Stimulated activated naive CD4-positive, alpha-beta T cell (primary cell): Measurements from ENCODE around the gene TP53TG5.

Experiments
- DNase-seq, 6 experiments: peaks; one replicate each; lab custom pipeline; 2025; lab: John Stamatoyannopoulos, UW

The TP53TG5 gene

DNA sequence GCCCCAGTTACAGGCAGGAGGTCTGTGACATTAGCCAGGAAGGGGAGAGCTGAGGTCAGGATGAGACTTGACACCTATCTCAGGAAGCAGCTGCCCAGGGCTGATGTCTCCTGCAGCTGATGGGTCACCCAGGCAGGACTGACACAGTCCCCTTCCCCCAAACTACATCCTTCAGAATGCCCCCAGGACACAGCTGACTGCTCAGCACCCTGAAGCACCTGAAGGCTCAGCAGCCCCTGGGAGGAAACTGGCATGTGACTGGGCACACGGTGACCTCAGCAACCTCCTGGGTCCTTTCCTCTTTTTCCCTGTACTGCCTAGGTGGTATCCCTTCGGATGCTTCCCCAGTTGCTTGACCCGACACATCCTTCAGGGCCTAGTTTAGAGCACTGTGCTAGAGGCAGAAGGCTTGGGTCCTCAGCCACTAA is 31.8 kb downstream of the TP53TG5 start:
- DNase-seq = no peak

DNA sequence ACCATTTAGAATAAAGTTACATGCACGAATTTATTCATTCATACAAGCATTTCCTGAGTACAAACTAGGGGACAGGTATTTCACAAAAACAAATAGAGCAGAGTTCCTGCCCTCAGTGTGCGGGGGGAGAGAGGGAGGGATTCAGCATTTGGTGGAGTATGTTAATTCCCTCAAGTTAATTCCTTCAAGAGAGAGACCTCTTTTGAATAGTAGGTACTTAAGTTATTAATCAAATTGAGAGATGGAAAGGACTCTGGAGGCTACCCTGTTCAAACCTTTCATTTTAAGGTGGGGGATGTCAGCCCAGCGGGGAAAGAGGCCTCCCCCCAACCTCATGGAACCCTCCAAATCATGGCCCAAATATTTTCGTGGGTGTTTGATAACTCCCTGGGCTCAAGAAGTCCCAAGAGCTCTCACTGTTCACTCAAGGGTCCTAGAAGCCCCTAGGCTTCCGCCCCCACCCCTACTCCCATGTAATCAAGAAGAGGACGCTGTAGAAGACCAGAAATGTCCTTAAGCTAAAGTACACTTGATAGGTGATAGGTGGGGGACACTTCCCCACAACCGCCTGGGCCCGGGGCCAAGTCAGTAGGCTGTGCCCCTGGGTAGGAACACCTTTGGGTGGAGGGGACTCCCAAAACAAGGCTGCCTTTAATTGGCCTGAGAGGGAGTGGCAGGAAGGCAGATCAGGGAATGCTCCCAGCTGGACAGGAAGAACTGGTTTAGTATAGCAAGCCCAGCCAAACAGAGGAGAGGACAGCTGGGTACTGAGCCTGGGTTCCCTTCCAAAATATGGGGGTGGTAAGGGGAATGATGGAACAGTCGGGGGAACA is 32.8 kb downstream of the TP53TG5 start:
- DNase-seq = no peak

DNA sequence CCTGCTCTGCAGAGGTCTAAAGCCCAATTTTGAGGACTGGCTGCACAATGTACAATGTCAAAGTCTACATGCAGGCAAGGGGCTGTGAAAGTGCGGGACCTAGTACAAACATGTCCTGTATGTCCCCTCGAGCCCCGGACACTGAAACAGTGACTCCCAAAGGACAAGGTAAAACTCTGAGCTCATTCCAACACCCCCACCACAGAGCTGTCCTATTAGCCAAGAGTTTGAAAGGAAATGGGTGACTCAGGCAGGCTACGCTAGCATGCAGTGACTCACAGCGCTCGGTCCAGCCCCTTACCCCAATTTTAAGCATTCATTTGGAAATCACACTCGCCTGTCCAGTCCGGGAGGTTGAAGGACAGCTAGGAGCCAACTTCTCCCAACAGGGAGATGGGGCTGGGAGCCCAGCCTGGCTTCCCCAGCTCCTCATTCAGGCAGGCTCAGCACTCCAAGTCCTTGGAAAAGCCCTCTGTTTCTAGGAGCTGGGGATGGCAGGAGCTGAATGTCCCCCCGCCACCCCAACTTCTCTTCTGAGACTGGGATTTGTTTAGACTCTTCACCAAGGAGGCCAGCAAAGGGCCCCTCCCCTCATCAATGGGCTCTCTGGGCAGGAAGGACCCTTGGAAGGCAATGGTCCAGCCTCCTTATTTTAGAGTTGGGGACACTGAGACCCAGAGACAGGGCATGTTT is 33.8 kb downstream of the TP53TG5 start:
- no peak for DNase-seq

DNA sequence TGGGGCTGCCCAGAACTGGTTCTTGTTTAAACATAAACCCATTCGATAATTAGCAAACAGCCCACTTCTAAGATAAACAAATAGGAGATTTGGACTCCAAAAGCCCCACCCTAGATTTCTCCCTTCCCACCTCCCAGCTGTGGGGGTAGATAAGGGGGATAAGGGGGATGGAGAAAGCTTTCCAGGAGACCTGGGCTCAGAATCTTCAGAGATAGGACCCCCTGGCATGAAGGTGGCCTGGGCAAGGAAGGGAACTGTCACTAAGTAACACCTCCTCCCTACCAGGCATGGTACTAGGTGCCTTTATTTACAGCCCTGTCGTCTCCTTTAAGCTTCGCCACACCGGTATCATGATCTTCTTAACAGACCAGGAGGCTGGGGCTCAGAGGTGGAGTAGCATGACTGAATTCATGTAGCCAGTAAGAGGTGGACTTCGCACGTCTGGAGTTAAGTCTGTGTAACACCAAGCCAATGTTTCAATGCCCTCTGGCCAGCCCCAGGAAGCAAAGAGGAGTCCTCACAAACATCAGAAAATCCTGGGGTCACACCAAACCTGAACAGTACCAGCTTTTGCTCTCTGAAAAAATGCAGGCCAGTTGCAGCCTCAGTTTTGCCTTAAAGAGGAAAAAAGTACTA is 34.5 kb downstream of the TP53TG5 start:
- DNase-seq = no peak

DNA sequence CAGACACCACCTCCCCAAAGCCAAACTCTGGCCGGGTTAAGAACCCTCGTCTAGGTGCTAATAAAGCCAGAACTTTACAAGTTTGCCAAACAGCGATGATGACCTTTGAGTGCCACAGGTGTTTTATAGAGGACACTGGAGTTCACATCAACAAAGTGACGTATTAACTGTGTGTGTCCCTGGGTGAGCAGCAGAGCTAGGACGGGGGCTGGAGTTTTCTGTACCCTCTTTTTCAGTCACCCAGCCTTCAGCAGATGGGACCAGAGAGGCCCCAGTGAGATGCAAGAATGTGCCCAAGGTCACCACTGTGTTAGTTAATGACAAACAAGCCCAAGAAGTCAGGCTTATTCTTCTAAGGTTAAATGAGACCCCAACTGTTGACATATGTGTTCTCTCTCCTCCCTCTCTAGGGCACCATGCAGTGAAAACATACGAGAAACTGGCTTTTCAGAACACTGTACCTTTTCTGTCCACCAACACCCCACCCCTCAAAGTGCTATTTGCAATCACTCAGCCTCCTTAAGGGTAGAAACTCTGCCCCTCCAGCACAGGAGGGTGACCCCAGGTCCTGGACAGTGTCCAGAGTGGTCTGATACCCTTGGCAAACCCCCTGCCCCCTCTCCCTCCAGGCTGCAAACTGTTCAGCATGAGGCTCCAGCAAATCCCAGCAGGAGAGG is 35.1 kb downstream of the TP53TG5 start:
- DNase-seq = no peak

DNA sequence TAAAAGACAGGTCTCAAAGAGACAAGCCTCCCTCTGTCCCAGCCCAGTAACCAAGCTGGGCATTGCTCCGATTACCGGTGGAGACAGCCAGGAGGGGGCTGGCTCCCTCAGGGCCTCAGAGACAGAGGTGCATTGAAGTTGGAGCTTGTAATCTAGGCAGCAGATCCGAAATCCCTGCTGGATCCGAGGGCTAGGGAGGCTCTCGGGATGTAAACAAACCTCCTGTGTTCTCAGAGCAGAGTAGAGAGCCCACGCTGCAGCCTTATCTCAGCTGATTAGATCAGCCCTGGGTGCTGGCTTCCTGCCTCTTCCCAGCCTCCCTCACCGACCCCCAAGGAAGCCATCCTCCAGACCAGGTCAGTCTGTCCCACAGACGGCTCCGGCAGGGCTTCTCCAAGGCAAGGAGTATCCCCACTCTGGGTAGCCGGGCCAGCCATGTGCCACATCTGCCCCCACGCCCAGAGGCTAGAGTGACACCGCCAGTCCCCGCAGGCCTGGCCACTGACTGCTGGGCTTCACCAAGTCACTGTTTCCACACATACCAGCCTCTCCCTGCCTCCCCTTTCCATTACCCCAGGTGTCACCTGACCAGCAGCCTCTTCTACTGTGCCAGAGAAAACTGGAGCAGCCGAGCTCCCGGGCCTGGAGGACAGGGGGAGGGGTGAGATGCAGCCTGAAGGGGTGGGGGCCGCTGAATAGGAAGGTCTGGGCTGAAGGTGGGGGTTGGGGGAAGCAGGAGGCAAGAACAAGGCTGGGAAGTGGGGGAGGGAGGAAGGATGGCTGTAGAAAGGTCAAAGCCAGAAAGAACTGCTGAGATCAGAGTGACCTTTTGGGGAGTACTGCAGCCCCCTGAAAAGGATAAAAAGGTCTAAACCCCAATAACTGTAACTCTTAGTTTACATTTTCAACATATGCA is 35.9 kb downstream of the TP53TG5 start:
- DNase-seq = no peak

DNA sequence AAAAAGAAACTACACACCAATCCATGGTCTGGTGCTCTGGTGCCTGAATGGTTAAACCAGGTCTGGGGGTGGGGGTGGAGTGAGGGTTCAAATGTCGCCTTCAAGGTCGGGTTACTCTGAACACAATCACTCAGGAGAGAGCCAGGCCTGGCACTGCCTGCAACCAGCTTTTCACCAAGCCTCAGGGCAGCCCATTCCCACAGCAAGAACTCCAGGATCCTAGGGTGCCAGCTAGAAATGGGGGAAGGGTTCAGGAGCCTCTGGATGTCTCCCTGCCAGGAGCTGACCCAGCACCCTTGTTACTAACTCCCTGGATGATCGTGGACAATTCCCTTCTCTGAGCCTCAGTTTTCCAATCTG is 36.6 kb downstream of the TP53TG5 start:
- DNase-seq = no peak

DNA sequence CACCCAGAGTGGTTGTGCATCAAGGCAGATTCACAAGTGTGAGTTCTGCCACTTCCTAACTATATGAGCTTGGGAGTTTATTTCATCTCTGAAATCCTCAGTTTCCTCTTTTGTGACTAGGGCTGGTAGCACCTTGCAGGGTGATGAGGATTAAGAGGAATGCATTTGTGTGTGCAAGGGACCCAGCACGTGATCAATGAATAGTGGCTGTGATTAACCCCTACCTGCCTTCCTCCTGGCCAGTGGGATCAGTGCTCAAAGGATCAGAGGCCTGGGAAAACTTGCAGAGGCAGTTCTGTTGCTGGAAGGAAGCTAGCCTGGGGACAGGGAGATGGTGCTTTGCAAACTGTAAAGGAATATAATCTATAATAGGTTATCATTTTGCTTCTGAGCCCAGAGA is 37.2 kb downstream of the TP53TG5 start:
- DNase-seq = no peak

DNA sequence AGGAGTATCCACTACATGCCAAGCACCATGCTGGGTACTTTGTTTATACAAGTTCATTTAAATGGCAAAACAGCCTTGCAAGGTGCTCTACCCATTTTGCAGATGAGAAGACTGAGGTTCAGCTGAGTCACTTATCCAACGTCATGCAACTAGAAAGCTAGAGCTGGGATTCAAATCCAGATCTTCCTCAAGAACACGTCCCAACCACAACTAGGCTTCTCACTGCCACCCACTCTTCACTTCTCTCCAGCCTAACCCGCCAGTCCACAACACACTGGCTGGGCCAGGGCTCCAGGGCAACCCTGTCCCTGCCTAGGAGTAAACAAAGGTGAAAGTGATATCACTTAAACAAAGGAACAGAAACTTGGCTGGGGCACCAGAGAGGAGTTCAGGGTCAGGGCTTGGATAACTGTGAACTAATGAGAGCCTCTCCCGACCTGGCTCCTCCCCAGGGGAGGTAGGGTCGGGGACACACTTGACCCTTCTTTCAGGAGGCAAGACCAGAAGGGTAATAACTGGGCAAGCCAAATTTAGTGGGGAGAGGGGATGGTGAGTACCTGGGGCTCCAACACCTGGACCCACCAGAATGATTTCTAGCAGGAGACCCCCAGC is 37.8 kb downstream of the TP53TG5 start:
- no peak for DNase-seq

DNA sequence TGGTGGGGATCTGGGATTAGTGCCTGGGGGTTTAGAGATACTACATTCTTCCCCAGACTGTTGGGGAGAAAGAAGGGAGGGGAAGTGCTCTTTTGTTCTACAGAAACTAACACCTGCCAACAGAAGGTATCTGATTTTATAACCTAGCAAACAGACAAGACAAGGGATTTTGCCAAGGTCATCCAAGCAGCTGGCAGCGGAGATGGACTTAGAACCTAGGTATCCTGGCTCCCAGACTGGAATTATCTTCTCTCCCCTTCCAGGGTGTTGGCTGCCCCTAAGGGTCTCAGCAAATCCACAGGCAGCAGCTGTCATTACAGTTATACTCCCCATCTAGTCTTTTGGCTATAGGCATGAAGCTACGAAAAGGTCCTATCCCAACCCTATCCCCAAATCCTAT is 38.3 kb downstream of the TP53TG5 start:
- no peak for DNase-seq

DNA sequence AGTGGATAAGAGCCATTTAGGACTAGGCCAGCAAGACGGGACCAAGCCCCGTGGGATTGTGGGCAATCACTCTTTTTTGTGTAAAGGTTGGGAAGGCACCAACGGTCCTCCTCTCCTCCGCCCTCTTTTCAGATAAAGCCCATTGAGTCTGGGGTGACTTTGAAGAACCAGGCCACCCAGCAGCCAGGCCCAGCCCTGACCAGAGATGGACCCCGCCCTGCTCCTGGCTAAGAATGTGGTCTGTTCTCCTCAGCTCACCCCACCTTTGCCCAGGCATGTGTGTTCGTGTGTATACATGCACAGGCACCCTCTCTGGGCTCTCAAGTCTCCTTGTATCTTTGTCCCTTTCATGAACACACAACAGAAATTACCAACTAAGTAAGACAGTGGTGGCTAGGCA is 39.0 kb downstream of the TP53TG5 start:
- DNase-seq = no peak

DNA sequence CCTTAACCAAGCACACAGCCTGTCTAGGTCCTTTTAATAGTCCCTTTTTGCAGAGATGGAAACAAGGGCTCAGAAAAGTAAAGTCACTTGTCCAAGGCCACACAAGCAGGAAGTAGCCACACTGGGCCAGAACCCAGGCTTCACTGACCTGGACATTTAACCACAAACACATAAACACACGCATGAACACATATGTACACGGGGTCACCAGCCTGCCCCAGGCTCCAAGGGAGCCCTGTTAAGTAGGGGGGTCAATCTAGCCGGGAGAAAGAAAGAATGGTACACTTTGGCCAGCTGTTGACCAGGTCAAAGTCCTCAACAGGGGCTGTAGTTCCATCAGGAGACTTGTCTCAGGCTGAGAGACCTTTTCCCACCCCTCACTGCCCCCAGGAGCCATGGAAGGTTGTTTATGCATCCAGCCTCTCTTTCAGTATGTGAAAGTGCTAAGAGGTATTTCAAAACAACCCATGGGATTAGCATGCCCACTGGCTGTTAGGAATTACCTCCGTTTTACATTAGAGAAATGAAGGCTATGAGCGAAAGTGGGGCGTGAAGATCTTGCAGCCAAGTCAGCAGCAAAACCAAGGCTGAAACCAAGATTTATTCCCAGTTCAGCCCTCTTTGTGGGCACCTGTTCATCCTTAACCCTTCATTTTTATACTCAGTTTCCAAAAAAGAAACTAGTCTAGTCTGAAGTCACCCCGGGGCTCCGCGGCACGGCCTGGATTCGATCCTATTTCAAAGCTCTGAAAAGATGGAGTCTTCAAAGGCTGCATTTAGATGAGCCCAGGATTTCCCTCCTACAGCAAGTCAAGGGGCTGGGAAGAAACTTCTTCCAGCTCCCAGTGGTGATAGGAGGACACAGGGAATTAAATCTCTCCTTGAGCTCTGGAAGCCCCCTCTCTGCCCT is 39.7 kb downstream of the TP53TG5 start:
- no peak for DNase-seq

DNA sequence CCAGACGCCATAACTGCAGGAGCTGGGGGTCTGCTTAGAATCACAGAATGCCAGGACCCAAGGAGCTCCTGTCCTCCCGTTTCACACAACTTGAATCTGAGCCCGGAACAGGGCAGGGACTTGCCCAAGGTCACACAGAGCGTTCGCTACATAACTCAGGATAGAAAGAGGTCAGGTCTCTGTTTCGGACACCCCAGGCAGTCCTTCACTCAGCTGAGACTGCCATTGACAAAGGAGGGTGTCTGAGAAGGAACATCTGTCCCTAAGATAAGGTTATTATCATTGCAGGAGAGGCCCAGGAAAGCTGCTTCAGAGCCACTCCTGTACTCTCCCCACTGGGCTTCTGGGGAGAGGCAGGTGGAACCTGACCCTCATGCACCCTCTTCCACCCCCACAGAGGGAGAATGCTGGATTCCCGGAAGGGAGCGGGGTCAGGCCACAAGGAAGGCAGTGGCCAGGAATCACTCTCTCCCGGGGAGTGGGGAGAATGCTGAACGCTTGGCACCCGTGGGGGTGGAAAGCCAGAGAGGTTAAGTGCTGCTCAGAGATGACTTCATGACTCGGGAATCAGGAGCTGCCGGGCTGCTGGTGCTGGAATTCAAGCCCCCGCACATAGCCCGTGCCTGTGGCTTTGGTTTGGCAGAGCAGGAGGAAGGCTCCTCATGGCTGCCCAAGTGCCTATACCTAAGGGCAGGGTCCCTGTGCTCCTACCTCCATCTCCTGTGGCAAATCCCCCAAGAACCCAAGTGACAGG is 40.6 kb downstream of the TP53TG5 start:
- no peak for DNase-seq

DNA sequence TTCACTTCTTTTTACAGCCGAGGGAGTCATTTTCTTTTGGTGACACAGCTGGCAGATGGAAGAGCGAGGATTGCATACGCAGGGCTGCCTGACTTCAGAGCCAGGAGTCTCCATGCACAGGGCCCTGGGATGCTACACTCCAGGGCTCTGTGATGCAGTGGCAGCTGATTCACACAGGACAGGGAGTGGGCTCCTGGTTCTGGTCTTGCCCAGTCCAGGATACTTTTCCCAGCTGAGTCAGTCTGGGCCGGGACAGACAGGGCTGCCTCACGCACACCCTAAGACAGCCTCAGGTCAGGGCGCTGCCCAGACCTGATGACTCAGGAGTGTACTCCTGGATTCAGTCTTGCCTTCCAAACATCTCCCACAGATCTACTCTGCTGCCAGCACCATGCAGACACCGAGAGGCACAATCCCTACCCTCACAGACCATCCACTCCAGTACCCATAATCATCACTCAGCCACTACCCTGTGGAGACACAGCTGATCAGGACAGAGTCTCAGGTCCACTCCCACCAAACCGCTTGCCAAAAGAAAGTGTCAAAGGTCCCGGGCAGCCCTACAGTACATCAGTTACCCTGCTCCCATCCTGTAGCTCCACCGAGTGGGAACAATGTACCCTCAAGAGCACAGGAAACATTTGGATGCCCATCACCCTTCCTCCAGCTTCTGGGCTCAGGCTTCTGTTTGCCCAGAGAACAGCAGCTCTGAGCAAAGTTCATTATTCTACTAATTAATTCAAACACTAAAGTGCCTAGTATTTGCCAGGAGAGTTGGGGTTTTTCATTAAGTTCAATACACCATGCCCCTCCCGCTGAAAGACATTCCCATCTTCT is 41.4 kb downstream of the TP53TG5 start:
- DNase-seq = no peak

DNA sequence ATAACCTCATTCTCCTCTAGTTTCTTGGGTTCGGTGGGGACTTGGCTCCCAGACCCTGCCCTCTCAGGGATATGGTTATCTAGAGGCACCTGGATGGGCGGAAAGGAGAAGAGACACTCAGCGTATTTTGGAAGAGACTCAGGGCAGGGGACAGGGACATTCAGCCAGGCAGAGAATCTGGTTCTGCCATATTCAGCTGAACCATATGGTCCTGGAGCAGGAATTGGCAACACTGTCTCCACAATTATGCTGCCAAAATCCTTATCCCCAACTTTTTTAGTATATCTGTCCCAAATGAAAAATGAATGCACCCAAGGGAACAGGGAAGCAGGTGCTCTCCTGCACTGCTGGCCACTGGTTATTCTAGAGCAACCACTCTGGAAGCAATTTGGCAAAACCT is 47.6 kb downstream of the TP53TG5 start:
- no peak for DNase-seq

DNA sequence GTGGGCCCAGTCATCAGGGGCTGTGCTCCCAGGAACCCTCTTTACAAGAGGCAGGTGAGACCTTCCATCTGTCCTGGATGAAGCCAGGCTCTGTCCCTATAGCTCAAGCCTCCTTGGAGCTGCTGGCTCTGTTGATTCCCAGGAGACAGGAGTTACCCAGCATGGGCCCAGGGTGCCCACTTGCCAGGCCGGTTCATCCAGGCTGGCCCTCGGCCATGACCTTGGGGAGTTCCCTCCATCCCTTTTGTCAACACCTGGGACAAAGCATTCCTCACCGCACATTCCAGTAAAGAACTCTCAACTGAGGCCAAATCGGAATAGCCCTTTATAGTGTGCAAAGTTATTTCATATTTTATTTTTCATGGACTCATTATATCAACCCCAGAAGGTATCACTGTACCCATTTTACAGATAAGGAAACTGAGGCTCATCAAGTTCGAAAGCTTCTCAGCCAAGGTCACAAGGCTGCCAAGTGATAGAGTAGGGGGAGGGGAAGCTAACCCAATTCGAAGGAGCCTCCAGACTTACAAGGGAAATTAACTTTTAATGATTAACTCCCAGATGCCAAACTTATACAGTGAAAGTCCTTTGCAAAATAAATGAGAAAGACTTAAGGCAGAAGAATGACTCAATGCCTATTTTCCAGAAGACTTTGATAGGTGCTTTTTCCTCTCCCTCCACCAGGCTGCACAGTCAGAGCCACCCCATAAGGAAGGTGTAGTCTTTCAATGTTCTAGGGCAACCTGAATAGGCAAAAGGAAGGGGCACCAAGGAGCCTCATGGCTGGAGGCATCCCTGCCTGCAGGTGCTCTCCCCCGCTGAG is 48.4 kb downstream of the TP53TG5 start:
- DNase-seq = no peak

DNA sequence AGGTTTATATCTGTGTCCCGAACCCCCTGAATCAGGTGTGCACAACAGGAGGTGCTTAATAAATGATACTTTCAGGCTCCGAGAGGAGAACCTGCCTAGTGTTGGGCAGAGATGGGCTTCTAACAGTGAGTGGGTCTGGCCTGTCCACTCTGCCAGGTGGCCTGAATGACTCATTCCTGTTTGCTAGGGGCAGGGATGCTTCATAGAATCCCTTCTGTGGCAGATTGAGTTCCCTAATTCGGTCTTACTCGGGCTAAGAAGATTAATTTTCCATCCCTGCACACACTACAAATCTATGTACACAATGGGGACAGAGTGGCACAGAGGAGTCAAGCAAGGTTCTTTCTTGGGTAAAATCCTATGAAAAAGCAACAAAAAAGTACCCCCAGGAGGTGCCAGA is 49.7 kb downstream of the TP53TG5 start:
- no peak for DNase-seq
